Mucosa of descending colon (tissue), 3 donors: ENCODE data around the gene ADCY5. TPM values are rescaled to one million over a fixed set of nuclear protein-coding genes. Genes with fewer than 3 reads are reported as not detected.

Source experiments
- ATAC-seq: fragments of 200-7000 bp; cut with Tn5 transposase; one replicate; pipeline ENCODE4 v1.9.1; 2020; ENCODE audit warnings: mild to moderate bottlenecking, moderate library complexity
- DNase-seq, 3 donors: peaks; one replicate each; pipeline ENCODE4 v3.0.0-alpha.2; 2020
- H3K36me3 ChIP-seq: fragments of 200-600 bp; one replicate; pipeline ENCODE4 v1.8.0; 2021; ENCODE audit warnings: low read depth, mild to moderate bottlenecking
- H3K4me1 ChIP-seq: fragments of 200-600 bp; one replicate; pipeline ENCODE4 v1.8.0; 2021; ENCODE audit warnings: low read depth, mild to moderate bottlenecking
- H3K4me3 ChIP-seq: fragments of 200-600 bp; one replicate; pipeline ENCODE4 v1.8.0; 2021; ENCODE audit warnings: mild to moderate bottlenecking
- H3K9me3 ChIP-seq: fragments of 200-600 bp; one replicate; pipeline ENCODE4 v1.8.0; 2021; ENCODE audit warnings: mild to moderate bottlenecking
- intact Hi-C, 2 donors: fragments of 100-400 bp; cut with DNase I in 1 of 2; cut with micrococcal nuclease in 1 of 2; formaldehyde crosslinking; loops; one replicate each; pipeline versions ENCODE4 v1.11.0 to v1.11.1; 2022; cut with DNase I, micrococcal nuclease
- total RNA-seq, 3 donors: library from RNA; stranded (reverse); fragmentation: NEBNext Ultra II Directional in 2 of 3; extraction: Animal tissue kit (Norgen Biotek cat#: 25700) in 2 of 3; gene quantifications; one replicate each; pipeline versions ENCODE4 v1.2.1 to v1.2.4, GENCODE V29; 2021 to 2023
- TF ChIP-seq, protein P1 (sequence below): fragments of 200-600 bp; IDR thresholded peaks from one replicate; pipeline ENCODE4 v1.8.0; 2022; ENCODE audit warnings: antibody characterized with exemption, mild to moderate bottlenecking
- donor health status: DM: no; HTN: no; CAD: no; lungs with moderate emphysema.
- donor health status: DM: no; HTN: no; CAD: no.
- donor health status: DM: no; HTN: yes; CAD: no.

Gene ADCY5
- total RNA-seq, 3 donors from 2014 or later: 7.8 to 72.6 (median 12.6) TPM

DNA sequence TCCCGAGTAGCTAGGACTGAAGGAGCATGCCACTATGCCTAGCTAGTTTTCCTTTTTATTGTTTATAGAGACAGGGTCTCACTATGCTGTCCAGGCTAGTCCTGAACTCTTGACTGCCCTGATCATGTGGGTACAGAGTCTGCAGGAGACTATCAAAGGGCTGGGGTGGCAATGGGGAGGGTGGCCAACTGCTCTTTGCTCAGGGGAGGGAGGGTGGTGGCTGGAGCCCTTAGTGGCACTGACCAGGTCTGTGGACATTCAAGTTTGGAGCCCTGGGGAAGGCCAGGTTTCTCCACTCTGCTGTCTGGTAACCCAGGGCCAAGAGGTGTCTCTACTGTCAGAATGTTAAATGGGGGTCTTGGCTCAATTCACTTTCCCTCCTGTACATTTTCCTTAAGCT lies 125.1 kb downstream of the ADCY5 start:
- Histone ChIP-seq H3K4me1 (no peaks in the 10 kb centered on the region), H3K9me3 (no peaks in the 10 kb centered on the region), H3K4me3 (no peak overlapping the region), H3K36me3 (no peaks in the 10 kb centered on the region)
- no peak for DNase-seq
- TF ChIP-seq, protein P1, sequence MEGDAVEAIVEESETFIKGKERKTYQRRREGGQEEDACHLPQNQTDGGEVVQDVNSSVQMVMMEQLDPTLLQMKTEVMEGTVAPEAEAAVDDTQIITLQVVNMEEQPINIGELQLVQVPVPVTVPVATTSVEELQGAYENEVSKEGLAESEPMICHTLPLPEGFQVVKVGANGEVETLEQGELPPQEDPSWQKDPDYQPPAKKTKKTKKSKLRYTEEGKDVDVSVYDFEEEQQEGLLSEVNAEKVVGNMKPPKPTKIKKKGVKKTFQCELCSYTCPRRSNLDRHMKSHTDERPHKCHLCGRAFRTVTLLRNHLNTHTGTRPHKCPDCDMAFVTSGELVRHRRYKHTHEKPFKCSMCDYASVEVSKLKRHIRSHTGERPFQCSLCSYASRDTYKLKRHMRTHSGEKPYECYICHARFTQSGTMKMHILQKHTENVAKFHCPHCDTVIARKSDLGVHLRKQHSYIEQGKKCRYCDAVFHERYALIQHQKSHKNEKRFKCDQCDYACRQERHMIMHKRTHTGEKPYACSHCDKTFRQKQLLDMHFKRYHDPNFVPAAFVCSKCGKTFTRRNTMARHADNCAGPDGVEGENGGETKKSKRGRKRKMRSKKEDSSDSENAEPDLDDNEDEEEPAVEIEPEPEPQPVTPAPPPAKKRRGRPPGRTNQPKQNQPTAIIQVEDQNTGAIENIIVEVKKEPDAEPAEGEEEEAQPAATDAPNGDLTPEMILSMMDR: no peak
- intact Hi-C loops: loop anchor here in 1 of 2 donors (10.0 kb wide), 1 partner anchor 231 kb away; no protein-coding TSS in a partner anchor
- ATAC-seq: no peak

DNA sequence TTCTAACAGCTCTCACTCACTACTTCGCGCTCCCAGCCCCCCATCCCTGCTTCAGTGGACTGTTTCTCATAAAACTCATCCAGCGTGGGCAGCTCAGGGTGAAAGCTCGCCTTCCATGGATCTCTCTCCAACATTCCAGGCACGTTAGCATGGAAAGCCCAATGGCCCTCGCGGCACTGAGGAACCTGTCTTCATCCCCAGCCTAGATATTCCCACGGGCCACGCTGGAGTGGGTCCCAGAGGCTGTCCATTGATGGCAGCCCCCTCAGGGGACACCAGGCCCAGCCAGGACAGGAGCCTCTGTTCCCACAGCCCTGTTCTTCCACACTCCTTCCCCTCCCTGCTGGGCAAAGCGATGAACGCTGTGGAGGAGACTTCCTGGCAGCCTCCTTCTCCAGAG lies 126.0 kb downstream of the ADCY5 start:
- intact Hi-C loops: loop anchor here in 1 of 2 donors (10.0 kb wide), 1 partner anchor 232 kb away; no protein-coding TSS in a partner anchor
- ATAC-seq (no peak), DNase-seq (no peak)
- TF ChIP-seq, protein P1: no peak
- no peaks in the 10 kb centered on the region for H3K36me3 ChIP-seq
- H3K4me1 ChIP-seq: no peaks in the 10 kb centered on the region
- no peaks in the 10 kb centered on the region for H3K9me3 ChIP-seq
- H3K4me3 ChIP-seq: no peak overlapping the region

DNA sequence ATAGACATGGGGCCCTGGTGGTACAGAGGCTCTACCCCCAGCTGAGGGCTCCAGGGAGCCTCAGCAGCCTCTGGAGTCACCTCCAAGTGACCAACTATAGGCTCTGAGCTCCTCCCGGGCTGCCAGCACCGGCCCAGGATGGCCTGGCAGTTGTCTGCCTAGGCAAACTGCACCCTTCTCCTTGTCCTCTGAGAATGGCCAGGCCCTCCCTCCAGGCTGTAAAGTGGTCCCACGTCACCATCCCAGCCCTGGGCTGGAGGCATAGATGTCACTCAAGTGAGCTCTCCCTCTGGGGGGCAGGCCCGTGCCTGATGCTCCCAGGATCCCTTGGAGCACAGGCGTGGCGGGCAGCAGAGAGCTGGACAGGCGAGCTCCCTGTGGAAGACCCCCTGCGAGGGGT lies 127.1 kb downstream of the ADCY5 start:
- Histone ChIP-seq H3K36me3 (no peaks in the 10 kb centered on the region), H3K4me3 (no peak overlapping the region), H3K9me3 (no peaks in the 10 kb centered on the region), H3K4me1 (no peaks in the 10 kb centered on the region)
- TF ChIP-seq, protein P1: no peak
- ATAC-seq: no peak
- DNase-seq: no peak
- intact Hi-C loops: loop anchor here in 1 of 2 donors (10.0 kb wide), 1 partner anchor 233 kb away; no protein-coding TSS in a partner anchor

DNA sequence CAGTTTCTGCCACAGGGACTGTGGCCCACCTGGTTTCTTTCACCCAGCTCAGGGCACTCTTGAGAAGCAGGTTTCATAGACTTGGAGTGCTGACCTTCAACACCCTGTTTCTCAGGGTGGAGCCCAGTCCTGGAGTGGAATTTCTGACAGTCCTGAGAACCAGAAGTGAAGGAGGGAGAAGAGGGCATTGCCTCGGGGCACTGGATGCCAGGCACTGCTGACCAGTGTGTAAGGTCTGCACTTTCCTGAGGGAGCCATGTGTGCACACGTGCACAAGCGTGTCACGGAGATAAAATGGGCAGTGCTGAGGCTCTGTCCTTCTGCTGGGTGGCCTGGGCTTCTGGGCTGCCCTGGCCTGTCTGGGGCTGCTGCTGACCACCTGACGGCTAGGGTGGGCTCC lies 128.7 kb downstream of the ADCY5 start:
- no peak overlapping the region for H3K4me3 ChIP-seq
- TF ChIP-seq, protein P1: no peak
- H3K36me3 ChIP-seq: no peaks in the 10 kb centered on the region
- DNase-seq: no peak
- H3K9me3 ChIP-seq: no peaks in the 10 kb centered on the region
- intact Hi-C loops: loop anchor here in 1 of 2 donors (10.0 kb wide), 1 partner anchor 235 kb away; no protein-coding TSS in a partner anchor
- no peak for ATAC-seq
- no peaks in the 10 kb centered on the region for H3K4me1 ChIP-seq

DNA sequence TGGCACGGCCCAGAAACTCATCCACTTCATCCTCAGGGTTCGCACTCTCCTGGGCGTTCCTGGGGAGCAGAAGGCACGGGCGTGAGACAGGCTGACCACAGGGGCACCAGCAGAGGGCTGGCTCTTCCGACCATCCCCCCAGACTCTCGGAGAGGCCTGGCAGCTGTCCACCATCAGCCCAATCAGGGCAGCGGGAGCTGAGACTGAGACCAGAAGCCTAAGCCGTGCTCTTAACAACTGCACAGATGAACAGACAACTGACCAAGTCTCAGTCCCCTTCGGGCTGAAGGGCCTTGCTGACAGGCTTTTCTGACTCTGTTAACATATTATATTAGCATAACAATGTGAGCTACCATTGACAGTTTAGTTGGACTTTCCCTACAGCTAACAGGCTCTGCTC lies 129.1 kb downstream of the ADCY5 start:
- intact Hi-C loops: loop anchor here in 1 of 2 donors (10.0 kb wide), 1 partner anchor 235 kb away; no protein-coding TSS in a partner anchor
- H3K36me3 ChIP-seq: no peaks in the 10 kb centered on the region
- TF ChIP-seq, protein P1: no peak
- H3K9me3 ChIP-seq: no peaks in the 10 kb centered on the region
- H3K4me3 ChIP-seq: no peak overlapping the region
- ATAC-seq (no peak), DNase-seq (no peak)
- no peaks in the 10 kb centered on the region for H3K4me1 ChIP-seq

DNA sequence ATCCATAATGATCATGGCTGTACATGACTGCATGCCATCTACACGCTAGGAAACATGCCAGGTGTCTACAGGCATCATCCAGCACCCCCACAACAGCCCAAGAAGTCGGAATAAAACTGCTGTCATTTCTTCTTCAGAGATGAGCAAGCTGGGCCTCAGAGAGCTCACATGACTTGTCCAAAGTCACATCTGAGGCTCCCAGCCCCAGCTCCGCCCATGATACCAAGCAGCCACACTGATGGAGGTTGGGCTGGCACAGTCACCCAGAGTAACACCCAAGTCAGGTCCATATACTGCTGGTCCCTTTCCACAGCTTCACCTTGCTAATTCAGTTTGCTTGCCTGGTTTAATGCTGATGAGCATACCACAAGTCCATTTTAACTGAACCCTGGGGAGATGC lies 130.5 kb downstream of the ADCY5 start:
- Histone ChIP-seq H3K4me3 (no peak overlapping the region), H3K9me3 (no peaks in the 10 kb centered on the region), H3K36me3 (no peaks in the 10 kb centered on the region), H3K4me1 (no peaks in the 10 kb centered on the region)
- ATAC-seq: no peak
- DNase-seq: no peak
- TF ChIP-seq, protein P1: no peak
- intact Hi-C loops: no loop called here
